CD4-positive, alpha-beta T cell treated with Interleukin-21 for 1 hour (primary cell): ENCODE results near the gene TRAF2.
A peak's percentile ranks its signal among the peaks of the same experiment; 100 is the strongest.

ENCODE experiments used
- DNase-seq: peaks from one replicate; pipeline ENCODE4 v3.0.0-alpha.2; 2020

The TRAF2 gene

GRCh38 chr9:136951541-136952320, 65.4 kb downstream of the TRAF2 start, which contains the start of gene LCN12:
TSS of gene LCN12 (plus strand) at chr9:136952273. CDS start at chr9:136952328, 55 bp downstream.
- DNase-seq: no peak

DNA sequence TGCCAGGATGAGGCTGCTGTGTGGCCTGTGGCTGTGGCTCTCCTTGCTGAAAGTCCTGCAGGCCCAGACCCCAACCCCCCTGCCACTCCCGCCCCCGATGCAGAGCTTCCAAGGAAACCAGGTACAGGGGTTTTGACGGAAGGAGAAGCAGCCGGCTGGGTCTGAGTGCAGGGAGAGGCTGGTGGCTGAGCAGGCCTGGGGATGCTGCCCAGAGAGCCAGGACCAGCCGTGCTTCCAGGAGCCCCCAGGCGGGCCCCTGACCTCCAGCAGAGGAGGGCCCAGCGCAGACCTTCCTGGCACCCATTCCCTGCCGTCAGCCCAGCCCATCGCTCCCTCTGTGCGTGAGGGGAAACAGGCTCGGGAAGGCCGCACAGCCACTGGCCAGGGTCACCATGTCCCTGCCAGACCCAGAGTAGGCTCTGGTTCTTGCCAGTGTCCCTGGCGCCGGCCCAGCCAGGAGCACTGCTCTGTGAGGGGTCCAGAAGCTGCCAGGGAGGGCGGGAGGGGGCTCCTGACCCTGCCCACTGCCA, 66.1 kb downstream of the TRAF2 start:
- DNase-seq: no peak

DNA sequence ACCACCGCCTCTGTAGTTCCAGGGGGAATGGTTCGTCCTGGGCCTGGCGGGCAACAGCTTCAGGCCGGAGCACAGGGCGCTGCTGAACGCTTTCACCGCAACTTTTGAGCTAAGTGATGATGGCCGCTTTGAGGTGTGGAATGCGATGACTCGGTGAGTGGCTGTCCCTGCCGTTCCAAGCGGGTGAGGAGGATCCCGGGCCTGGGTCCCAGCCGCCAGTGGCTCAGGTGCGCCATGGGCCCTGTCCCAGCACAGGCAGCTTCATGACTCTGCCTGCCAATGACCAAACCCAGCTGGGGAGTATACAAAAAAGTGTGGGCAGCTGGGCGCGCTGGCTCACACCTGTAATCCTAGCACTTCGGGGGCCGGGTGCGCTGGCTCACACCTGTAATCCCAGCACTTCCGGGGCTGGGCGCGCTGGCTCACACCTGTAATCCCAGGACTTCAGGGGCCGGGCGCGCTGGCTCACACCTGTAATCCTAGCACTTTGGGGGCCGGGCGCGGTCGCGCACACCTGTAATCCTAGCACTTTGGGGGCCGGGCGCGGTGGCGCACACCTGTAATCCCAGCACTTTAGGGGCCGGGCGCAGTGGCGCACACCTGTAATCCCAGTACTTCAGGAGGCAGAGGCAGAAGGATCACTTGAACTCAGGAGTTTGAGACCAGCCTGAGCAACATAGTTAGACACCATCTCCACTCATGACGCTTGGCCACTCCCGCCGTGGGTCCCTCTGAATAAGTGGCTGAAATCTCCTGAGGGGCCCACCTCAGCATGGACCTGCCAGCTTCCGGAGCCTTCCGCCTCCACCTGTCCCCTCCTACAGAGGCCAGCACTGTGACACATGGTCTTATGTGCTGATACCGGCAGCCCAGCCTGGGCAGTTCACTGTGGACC, 66.8 kb downstream of the TRAF2 start:
- no peak for DNase-seq

- no peak for DNase-seq
Measured at GRCh38 chr9:136953771-136954269, 67.5 kb downstream of the TRAF2 start.

- DNase-seq: no peak
Measured at GRCh38 chr9:136954270-136955083, 68.2 kb downstream of the TRAF2 start.

DNA sequence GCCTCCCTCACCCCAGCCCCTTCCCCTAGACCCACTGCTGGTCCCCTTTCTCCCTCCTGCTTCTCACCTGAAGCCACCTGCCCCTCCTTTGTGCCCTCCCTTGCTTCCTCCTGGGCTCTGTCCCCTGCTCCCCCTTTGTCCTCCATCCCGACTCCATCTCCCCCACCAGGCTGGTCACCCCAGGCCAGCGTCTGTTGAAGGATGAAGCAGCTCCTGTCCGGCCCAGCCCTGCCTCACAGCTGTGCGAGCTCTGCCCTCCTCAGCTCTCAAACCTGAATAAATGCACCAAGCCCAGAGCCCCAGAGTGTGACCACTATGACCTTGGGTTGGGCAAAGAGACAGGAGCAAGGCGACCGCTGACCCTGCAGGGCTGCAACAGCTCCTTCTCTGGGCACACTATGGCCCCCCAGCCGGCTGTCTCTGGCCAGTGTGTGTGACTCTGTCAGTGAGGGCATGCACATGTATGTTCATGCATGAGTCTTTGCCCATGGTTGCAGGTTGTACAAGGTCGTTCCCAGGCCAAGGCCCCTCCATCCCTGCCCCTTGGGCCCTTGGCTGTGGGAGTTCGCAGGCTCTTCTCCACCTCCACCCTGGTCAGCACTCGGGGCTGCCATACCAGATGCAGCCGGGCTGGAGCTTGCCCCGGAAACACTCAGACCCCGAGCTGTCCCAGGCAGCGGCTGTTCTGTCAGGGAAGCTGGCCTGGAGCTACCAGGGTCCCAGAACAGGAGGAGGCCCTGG, 69.1 kb downstream of the TRAF2 start:
- DNase-seq: no peak

DNA sequence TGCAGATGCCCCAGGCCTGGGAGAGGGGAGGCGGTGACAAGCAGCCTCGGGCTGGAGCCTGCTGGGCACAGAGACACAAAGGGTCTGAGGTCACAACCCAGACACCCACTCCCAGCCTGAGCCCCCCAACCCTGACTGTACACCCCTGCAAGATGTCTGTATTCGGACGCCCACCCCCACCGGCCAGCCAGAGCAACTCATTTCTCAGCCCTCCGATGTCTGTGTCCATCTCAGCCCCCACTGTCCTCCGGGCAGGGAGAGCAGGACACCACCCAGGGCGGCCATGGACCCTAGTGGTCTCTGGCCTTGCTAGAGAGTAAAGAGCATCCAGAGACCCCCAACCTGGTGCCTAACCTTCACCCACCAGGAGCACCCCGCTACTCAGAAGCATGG, 69.6 kb downstream of the TRAF2 start:
- DNase-seq: no peak

GRCh38 chr9:136956604-136957003, 70.3 kb downstream of the TRAF2 start:
- DNase-seq: no peak

DNA sequence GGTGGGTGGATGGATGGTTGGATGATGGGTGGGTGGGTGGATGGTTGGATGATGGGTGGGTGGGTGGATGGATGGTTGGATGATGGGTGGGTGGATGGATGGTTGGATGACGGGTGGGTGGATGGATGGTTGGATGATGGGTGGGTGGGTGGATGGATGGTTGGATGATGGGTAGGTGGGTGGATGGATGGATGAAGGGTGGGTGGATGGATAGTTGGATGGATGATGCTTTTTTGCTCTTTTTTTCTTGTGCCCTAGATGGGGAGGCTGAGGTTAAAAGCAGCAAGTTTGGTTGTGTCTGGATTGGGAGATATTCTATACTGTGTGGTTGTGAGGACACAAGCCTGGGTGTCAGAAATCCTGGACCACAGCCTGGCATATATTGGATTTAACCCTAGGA, 71.1 kb downstream of the TRAF2 start:
- DNase-seq: no peak

GRCh38 chr9:136957901-136958300, 71.6 kb downstream of the TRAF2 start:
- DNase-seq: no peak

DNA sequence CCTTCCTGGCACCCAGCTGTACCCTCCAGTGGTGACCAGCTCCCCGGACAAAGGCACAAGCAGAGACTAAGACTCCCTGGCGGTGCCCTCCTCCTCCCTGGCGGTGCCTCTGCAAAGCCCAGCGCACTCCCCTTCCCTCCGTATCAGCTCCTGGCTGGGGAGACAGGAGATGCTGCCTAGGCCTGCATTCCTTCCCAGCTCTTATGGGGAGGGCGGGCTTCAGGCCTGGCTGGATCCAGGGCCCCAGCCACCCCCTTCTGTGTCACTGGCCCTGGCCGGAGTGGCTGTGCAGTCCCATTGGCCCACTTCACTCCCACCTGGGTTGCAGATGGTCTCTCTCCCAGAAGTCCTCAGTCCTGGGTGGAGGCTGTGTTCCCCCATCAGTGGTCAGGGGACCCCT, 72.2 kb downstream of the TRAF2 start:
- DNase-seq: no peak

DNA sequence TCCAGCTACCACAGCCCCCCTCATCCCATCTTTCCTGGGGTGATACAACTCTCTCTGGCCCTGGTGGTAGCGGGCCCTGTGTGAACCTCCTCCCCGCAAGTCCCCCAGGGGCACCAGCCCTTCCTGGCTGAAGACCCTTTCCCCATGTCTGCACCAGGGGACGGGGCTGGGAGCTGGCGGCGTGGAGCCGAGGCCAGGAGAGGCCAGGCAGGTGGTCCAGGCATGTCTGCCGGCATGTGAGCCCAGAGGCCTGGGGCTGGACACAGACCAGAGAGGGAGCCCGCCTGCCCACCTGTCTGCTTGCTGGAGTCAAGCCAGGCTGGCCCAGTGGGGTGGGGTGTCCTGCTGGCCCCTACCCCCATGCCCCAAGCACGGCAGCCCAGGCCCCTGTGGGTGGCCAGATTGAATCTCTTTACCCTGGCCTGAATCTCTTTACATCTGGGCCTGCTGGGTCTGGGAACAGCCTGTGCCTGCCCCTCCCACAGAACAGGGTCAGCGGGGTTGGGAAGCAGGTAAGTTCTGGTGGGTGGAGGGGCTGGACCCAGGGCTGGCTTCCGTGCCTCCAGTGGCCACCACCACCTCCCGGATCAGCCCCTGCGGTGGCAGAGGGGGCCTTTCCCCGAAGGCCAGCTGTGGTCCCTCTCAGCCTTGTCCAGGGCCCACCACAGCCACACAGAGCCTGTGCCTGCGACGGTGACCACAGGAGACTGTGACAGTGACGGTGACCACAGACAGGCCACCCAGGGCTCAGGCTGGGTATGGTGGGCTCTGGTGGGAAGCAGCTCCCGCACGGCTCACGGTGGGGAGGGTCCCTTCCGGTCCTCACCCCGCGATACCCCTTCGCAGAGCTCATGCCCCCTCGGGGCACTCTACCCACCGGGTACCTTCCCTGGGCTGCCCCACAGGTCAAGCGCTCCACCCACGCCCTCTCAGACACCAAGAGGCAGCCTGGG, 72.9 kb downstream of the TRAF2 start:
- DNase-seq: no peak

GRCh38 chr9:136960212-136960937, 74.1 kb downstream of the TRAF2 start:
- DNase-seq: peak; percentile 58

DNA sequence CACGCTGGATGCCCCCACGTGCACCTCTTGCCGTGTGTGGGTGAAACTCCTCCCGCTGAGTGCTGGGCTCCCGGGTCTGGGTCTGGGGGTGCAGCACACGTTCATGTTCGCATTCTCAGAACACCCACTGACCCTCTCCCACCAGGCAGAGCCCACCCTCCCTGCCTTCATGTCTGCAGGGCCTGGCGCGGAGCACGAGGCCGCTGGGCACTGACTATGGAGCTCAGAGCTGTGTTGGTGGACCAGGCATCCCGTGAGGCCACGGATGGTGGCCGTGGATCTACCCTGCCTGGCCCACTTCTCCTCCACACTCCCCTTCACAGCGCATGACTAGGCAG, 74.6 kb downstream of the TRAF2 start:
- DNase-seq: no peak

DNA sequence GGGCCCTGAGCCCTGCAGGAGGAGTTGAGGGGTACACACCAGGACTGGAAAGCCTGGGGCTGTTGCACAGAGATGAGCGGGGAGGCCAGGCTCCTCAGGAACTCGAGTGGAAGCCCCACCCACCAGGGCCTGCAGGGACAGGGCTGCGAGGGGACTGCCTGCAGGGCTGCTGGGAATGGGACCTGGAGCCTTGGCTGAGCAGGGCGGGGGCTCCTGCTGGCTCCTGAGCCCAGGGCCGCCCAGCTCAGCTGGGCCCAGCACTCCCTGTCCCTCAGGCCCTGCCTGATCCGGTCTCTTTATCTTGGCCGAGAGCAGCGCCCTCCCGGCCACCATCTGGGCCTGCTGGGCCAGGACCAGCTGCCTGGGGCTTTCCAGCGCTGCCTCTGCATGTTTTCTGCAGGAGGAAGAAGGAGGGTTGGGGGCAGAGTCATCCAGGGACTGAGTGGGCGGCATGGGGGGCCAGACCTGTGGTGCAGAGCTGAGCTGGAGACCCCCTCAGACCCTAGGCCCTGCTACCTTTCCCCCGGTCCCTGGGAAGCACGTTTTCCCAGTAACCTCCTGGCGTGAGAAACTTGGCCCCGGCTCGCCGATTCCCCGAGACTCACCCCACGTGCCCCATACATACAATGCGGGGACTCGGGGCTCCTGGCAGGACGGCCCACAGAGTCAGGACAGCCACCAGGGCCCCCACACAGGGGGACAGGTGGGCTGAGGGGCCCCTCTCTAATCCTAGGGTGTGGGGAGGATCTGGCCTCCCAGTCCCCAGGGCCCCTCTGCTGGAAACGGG, 75.2 kb downstream of the TRAF2 start:
- no peak for DNase-seq

DNA sequence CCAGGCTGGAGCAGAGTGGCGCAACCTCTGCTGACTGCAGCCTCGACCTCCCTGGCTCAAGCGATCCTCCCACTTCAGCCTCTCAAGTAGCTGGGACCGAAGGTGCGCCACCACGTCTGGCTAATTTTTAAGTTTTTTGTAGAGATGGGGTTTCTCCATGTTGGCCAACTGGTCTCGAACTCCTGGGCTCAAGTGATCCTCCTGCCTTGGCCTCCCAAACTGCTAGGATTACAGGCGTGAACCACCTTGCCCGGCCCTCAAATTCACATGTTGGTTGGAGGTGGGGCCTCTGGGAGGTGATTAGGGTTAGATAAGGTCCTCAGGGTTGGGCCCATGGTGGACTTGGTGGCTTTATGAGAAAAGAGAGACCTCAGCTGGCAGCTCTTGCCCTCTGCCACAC, 75.8 kb downstream of the TRAF2 start:
- DNase-seq: no peak

GRCh38 chr9:136962701-136963248, 76.5 kb downstream of the TRAF2 start:
- DNase-seq: no peak

GRCh38 chr9:136963341-136963740, 77.0 kb downstream of the TRAF2 start:
- DNase-seq: no peak

- no peak for DNase-seq
Measured at GRCh38 chr9:136963751-136964150, 77.4 kb downstream of the TRAF2 start.
